PFSK-1 (cell line): ENCODE results near the gene CASP10.

Experiments used
- FOXP2 ChIP-seq: optimal IDR thresholded peaks from 2 replicates; pipeline ENCODE3; 2011; ENCODE audit warnings: borderline replicate concordance, control low read depth, inconsistent platforms; ENCODE audit not compliant: insufficient read depth; ENCODE audit errors: extremely low read length, extremely low read depth
- POLR2AphosphoS5 ChIP-seq: IDR thresholded peaks from 2 replicates; pipeline ENCODE4 v1.6.1; 2012; ENCODE audit warnings: low read depth, mild to moderate bottlenecking, control low read depth, low read length, moderate library complexity
- SIN3A ChIP-seq: IDR thresholded peaks from 2 replicates; pipeline ENCODE4 v1.6.1; 2012; ENCODE audit warnings: mild to moderate bottlenecking, low read length, moderate library complexity, borderline replicate concordance; ENCODE audit not compliant: insufficient read depth
- TAF1 ChIP-seq: IDR thresholded peaks from 2 replicates; pipeline ENCODE4 v1.6.1; 2012; ENCODE audit warnings: low read length, control low read depth, borderline replicate concordance; ENCODE audit not compliant: insufficient read depth
- TF ChIP-seq, protein P1 (sequence below), 2 experiments: IDR thresholded peaks; 2 replicates each; pipeline versions ENCODE4 v1.6.1 to v1.8.0; 2011 to 2012; ENCODE audit warnings: low read depth in 2 of 2, low read length in 2 of 2, control low read depth in 1 of 2, inconsistent platforms in 1 of 2, mild to moderate bottlenecking in 1 of 2, moderate library complexity in 1 of 2; ENCODE audit not compliant: insufficient read depth in 1 of 2

Gene CASP10

DNA sequence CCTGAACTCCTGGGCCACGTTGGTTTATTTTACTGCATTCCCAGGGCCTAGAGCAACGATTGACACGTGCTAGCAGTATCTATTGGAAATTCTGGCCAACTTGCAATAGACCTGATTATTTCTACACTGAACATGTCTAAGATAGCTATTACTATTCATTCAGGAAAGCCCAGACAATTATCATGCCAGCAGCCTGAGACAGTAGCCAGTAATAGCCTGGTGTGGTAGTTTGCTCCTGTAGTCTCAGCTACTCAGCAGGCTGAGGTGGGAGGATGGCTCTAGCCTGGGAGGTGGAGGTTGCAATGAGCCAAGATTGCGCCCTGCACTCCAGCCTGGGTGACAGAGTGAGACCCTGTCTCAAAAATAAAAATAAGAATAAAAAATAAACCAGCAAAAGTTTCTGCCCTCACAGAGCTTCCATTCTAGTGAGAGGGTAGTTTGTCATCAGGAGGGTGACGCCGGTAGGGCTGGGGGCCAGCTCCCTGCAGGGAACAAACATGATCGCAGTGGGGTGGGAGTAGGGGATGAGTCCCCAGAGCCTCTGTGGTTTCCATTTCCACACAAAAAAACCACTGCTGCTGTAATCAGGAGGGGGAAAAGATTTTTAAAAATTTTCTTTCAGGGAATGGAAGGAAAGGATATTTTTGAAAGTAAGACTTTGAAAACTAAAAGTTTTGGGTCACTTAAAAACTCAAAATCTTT, 81.7 kb downstream of the CASP10 start:
- TF ChIP-seq SIN3A: no peak
- no peak for TF ChIP-seq POLR2AphosphoS5
- TF ChIP-seq TAF1: no peak
- TF ChIP-seq, protein P1, sequence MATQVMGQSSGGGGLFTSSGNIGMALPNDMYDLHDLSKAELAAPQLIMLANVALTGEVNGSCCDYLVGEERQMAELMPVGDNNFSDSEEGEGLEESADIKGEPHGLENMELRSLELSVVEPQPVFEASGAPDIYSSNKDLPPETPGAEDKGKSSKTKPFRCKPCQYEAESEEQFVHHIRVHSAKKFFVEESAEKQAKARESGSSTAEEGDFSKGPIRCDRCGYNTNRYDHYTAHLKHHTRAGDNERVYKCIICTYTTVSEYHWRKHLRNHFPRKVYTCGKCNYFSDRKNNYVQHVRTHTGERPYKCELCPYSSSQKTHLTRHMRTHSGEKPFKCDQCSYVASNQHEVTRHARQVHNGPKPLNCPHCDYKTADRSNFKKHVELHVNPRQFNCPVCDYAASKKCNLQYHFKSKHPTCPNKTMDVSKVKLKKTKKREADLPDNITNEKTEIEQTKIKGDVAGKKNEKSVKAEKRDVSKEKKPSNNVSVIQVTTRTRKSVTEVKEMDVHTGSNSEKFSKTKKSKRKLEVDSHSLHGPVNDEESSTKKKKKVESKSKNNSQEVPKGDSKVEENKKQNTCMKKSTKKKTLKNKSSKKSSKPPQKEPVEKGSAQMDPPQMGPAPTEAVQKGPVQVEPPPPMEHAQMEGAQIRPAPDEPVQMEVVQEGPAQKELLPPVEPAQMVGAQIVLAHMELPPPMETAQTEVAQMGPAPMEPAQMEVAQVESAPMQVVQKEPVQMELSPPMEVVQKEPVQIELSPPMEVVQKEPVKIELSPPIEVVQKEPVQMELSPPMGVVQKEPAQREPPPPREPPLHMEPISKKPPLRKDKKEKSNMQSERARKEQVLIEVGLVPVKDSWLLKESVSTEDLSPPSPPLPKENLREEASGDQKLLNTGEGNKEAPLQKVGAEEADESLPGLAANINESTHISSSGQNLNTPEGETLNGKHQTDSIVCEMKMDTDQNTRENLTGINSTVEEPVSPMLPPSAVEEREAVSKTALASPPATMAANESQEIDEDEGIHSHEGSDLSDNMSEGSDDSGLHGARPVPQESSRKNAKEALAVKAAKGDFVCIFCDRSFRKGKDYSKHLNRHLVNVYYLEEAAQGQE (IDR thresholded peaks at IDR 0.05; ENCODE audit: insufficient read depth in 1 of 2, low read depth in 2 of 2, low read length in 2 of 2): no peak
- TF ChIP-seq FOXP2: no peak

DNA sequence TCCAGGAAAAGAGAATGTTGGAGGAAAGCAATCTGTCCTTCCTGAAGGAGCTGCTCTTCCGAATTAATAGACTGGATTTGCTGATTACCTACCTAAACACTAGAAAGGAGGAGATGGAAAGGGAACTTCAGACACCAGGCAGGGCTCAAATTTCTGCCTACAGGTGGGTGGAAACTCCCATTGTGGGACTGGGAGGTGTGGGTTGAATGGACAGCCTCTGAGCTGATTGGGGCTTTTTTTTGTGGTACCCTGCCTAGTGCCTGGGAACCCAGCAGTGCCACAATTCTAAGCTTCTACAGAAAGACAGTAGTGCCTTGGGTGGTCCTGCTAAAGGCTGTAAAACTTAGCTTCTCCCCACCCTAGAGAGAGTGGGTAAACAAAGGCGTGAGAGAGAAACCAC, 83.7 kb downstream of the CASP10 start:
- TF ChIP-seq SIN3A: no peak
- TF ChIP-seq TAF1: no peak
- no peak for TF ChIP-seq POLR2AphosphoS5
- TF ChIP-seq FOXP2: no peak
- TF ChIP-seq, protein P1 (IDR thresholded peaks at IDR 0.05; ENCODE audit: insufficient read depth in 1 of 2, low read depth in 2 of 2, low read length in 2 of 2): no peak

DNA sequence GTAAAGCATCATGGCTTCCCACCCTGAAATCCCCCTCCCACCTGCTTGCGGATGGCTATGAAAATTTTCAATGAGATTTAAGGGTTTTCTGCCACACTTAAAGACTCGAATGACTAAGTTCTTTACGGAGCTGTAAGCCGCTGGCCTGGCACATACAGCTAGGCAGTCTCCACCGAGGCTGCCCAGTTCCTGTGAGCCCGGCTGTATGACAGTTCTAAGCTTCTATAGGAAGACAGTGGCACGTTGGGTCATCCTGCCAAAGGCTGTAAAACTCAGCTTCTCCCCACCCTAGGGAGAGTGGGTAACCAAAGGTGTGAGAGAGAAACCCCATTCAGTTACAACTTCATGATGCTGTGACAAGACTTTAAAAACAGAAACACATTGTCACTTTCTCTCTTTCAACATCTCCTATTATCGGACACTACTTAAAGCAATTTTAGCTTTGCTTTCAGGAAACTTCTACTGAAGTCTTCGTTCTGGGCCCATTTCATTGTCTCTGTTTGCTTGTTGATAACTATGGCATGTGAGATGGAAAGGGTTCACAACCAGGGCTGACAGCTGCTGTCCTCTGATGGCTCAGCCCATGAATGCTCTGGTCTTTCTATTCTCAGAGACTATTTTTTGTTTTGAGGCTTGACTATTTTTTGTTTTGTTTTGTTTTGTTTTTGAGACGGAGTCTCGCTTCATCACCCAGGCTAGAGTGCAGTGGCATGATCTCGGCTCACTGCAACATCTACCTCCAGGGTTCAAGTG, 84.5 kb downstream of the CASP10 start:
- TF ChIP-seq, protein P1 (IDR thresholded peaks at IDR 0.05; ENCODE audit: insufficient read depth in 1 of 2, low read depth in 2 of 2, low read length in 2 of 2): no peak
- no peak for TF ChIP-seq TAF1
- TF ChIP-seq POLR2AphosphoS5: no peak
- TF ChIP-seq FOXP2: no peak
- no peak for TF ChIP-seq SIN3A

DNA sequence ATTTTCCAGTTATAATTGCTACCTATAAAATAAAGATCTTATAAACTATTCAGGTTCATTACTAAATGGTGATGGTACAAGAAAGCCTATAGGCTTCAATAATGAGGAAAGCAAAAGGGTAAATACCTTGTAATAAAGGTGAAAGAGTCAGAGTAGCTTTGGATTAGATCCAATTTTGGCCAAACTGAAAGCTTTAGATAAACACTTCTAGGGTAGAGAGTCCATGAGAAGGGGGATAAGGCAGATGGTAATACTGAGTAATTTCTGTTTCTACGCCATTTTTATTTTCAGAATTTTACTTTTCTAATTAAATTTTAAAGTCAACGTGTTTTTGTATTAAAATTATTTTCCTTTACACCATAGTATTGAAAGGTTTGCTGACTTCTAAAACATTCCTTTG, 86.8 kb downstream of the CASP10 start:
- no peak for TF ChIP-seq POLR2AphosphoS5
- no peak for TF ChIP-seq SIN3A
- TF ChIP-seq FOXP2: no peak
- TF ChIP-seq, protein P1 (IDR thresholded peaks at IDR 0.05; ENCODE audit: insufficient read depth in 1 of 2, low read depth in 2 of 2, low read length in 2 of 2): no peak
- no peak for TF ChIP-seq TAF1
